GM19397 (cell line): ENCODE data around the gene UPK1B.

Source experiments
- ATAC-seq: cut with Tn5 transposase; IDR thresholded peaks from one replicate; pipeline ENCODE4 v1.9.1; 2021; ENCODE audit warnings: mild to moderate bottlenecking, moderate library complexity; ENCODE audit not compliant: unreplicated experiment

UPK1B gene

DNA sequence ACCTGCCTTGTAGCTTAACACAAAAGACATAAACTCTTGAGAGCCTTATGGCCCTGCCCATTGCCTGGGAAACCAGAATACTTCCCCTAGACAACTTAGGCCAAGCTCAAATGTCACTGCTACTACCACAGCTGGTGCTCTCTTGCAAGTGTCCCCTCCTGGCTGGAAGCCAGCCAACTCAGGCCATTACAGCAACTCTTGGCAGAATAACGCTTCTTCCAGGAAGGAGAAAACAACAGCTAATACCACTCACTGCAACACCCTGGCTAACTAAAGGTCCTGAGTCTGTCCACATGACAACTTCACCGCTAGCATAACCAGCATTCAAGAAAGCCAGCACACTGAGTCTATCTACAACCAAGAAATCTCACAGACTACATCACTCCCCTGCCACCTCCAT, 72.4 kb downstream of the UPK1B start:
- no peak for ATAC-seq
